HG03097 (cell line): Measurements from ENCODE around the gene ARL5A.
A peak's percentile ranks its signal among the peaks of the same experiment; 100 is the strongest.

ENCODE experiments used
- ATAC-seq: cut with Tn5 transposase; IDR thresholded peaks from one replicate; pipeline ENCODE4 v1.9.1; 2021; ENCODE audit not compliant: unreplicated experiment, low FRiP score

ARL5A gene

GRCh38 chr2:151841047-151841424, 12.8 kb upstream of the ARL5A start:
- ATAC-seq: no peak

DNA sequence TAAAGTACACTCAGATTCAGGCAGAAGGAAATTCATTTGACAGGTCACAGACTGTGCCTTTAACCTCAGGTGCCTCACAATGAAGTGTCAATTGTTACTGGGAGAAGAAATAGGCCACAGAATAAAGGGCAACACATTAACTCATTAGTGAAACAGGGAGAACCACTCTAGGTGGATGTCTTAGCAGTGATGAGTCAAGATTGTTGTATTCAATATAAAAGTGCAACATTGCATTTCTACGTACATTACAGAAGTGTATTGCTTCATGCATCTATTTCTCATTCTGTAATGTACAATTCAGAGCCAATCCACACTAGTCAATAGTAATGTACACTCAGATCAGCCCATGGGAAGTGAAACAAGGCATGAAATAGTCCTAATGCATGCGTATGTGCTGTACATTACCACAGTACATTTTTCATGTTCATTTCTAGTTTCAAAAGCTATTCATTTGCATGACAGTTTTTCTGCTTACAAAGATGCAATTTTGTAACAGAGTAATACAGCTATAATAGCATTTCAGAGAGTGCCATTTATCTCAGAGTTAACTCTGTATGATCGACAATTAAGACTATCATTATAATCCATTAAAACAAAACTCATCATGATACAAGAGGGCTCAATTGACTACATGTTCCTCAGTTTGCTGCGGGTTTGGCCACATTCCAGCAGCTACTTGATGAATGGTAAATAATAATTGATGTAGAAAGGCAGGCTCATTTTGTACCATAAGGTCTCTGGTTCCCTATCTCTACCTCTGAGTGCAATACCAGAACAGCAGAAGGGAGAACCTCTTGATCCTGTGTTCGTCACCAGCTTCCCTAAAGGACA, 12.2 kb upstream of the ARL5A start:
- peak; percentile 98 for ATAC-seq

DNA sequence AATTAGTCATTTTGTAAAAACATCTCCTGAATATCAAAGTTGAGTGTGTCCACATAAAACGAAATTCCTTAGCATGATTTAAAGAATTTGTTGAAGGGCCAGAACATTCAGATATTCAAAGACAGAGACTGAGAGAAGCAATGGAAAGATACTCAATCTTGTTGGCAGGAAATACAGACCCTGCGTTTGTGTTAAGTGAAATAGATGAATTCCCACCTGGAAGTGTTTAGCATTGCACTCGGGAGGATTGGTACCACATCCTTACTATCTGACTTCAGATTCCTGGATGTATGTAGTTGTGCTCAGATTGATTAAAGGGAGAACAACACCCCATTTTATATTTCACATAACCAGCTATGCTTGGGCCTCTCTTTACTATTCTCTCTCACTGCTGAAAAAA, 9.7 kb upstream of the ARL5A start:
- ATAC-seq: no peak

GRCh38 chr2:151833984-151834383, 5.8 kb upstream of the ARL5A start:
- no peak for ATAC-seq

GRCh38 chr2:151830961-151831360, 2.7 kb upstream of the ARL5A start:
- no peak for ATAC-seq

DNA sequence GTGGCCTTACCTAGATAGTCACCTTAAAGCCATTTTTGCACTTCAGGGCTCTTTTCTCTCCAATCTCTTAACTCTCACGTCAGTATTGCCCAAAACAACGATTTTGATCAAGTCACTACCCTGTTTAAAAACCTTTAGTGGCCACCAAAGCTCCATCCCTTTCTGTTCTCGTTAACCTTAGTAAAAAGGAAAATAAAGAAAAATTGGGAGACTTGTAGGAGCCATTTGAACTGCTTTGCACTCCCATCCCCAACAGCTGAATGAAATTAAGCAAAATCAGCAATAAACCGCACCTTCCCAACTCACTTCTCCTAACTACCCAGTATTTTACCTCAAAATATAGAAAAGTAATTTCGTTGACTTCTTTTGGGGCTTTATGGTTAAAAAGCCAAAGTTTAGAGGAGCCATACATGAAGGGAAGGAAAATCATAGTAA, 686 bp upstream of the ARL5A start:
- no peak for ATAC-seq

DNA sequence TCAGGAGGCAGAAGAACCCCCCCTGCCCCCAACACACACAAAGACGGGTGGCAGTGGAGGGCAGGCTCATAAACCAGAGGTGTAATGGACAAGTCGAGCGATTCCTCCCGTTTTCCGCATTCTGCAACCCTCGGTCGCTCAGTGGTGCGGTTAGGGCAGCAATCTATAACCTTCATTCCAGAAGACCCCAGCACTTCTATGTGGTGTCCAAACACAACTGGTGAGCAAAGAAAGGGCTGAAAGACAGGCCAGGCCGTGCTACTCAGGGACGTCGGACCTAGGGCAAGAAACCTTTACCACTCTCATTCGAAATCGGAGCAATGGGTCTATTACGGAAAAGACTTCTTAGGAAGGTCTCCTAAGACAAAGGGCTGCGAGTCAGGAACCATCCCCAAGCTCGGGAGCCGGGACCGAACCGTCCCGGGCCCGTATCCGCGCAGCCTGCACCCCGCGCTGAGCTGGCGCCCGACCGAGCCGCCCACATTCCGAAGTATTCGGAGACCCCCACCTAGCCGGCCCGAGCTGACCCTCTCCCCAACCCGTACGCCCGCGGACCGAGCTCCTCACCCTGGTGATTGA, 568 bp downstream of the ARL5A start:
- ATAC-seq: peak; percentile 9

- no peak for ATAC-seq
Observed at GRCh38 chr2:151826737-151827157, 1.5 kb downstream of the ARL5A start.

- ATAC-seq: no peak
Observed at GRCh38 chr2:151824886-151825285, 3.3 kb downstream of the ARL5A start.

- ATAC-seq: no peak
Observed at GRCh38 chr2:151823651-151824050, 4.6 kb downstream of the ARL5A start.

DNA sequence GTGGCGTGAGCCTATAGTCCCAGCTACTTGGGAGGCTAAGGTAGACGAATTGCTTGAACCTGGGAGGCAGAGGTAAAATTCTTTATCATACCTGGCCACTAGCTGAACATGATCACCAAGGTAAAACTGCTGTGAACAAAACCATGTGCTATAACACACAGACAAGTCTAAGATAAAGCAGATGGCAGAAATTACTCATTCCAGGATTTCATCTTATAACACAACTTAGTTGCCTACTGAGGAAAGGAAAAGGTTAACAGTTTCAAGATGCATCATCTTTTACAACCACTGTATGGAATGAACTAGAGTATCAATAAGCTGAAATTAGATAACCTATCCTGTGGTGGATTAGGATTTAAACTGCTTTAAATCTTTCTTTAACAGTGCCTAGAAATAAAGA, 8.3 kb downstream of the ARL5A start:
- no peak for ATAC-seq

DNA sequence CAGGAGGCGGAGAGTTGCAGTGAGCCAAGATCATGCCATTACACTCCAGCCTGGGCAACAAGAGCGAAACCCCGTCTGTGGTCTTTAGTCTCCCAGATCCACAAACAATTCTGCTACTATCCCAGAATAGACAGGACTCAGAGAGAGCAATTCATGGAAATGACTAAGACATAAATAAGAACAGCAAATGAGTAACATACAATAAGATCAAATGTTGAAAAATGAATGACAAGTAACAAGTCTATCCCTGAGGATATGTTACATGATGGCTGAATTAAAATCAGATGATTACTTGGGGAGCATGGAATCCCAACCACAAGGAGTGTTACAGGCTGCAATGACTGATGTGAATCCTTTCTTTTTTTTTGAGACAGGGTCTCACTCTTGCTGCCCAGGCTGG, 10.3 kb downstream of the ARL5A start:
- ATAC-seq: no peak

DNA sequence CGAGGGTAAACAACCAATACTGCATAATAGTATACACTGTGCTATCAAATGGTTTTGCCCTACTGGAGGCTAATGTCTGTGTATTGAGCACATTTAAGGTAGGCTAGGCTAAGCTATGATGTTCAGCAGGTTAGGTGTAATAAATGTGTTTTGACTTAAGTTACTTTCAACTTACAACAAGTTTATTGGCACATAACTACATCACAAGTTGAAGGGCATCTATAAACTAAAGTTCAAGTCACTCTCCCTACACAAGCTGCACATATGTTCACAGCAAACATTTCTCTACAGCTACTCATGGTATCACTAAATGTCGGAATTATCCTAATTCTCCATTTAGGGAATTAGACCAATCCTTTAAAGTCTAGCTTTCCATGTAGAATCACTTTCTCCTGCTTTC, 11.4 kb downstream of the ARL5A start:
- no peak for ATAC-seq

- no peak for ATAC-seq
Observed at GRCh38 chr2:151815821-151816489, 12.3 kb downstream of the ARL5A start.

- no peak for ATAC-seq
Observed at GRCh38 chr2:151810489-151810888, 17.7 kb downstream of the ARL5A start.

GRCh38 chr2:151809073-151809383, 19.2 kb downstream of the ARL5A start:
- ATAC-seq: no peak

DNA sequence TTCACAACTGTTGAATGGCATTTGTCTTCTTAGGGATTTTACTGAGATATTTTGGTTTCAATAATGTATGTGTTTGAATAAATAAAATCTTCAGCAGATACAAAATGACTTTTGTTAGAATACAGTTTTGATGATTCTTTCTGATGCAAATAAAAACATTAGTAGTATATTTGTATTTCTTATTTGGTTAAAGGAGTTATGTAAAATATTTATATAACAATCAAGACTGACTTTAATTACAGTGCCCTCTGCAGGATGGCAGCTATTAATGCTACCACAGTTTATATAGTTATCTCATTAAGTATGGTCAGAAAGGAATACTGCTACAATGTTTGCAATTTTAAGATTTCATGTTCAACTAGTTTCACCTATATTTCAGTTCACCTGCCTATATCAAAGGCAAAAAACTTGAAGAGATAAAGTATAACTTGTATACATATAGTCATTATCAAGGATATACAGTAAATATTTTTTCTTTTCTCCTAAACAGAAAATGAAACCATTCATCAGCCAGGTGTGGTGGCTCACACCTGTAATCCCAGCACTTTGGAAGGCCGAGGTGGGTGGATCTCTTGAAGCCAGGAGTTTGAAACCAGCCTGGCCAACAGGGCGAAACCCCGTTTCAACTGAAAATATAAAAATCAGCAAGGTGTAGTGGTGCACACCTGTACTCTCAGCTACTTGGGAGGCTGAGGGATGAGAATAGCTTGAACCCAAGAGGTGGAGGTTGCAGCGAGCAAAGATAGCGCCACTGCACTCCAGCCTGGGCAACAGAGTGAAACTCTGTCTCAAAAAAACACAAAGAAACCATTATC, 19.8 kb downstream of the ARL5A start:
- no peak for ATAC-seq

GRCh38 chr2:151805961-151806360, 22.3 kb downstream of the ARL5A start:
- ATAC-seq: no peak

GRCh38 chr2:151805343-151805742, 22.9 kb downstream of the ARL5A start:
- ATAC-seq: no peak

- no peak for ATAC-seq
Observed at GRCh38 chr2:151803811-151804210, 24.4 kb downstream of the ARL5A start.

- ATAC-seq: no peak
Observed at GRCh38 chr2:151802315-151802714, 25.9 kb downstream of the ARL5A start.
